Measurements from ENCODE around the gene JTB. TPM values are rescaled to one million over a fixed set of nuclear protein-coding genes. Genes with fewer than 3 reads are reported as not detected.

Gene JTB
- total and polyA plus RNA-seq, 12 donors: 49.4 to 225 (median 66.1) TPM

DNA sequence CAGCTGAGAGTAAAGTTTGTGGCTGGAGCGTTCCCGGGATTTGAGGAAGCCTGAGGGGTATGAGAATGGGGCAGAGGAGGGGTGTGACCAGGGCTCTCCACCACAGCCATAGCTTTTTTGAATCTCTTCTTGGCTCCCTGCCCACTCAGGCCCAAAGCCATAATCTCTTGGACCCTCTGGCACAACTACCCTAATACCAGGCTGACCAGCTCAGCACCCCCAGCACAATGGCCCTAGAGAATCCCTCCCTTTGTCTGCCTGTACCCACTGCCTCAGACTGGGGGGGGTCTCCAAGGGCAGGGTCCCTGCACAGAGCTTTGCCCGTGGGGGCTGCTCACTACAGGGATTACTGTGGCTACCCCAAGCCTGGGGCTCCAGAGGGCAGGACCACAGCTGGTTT lies 38.5 kb downstream of the JTB start:
- no peak overlapping the region for H3K27ac ChIP-seq
- ATAC-seq: no peak
- peaks cover 0 to 18% (median 10%) of the 10 kb centered on the region in 9 donors for H3K4me1 ChIP-seq
- 81 to 93% methylated on average over 3 of the region's 3 CpGs for WGBS, 2 donors
- no peak overlapping the region for H3K4me3 ChIP-seq
- H3K27me3 ChIP-seq: no peaks in the 10 kb centered on the region
- intact Hi-C loops (cut with DNase I): loop anchor here in 1 of 10 donors (10.0 kb wide), 1 partner anchor 124 kb away; no protein-coding TSS in a partner anchor
- H3K9me3 ChIP-seq: no peaks in the 10 kb centered on the region
- H3K36me3 ChIP-seq: peaks cover 0 to 98% (median 58%) of the 10 kb centered on the region in 9 donors
- TF ChIP-seq, protein P1, sequence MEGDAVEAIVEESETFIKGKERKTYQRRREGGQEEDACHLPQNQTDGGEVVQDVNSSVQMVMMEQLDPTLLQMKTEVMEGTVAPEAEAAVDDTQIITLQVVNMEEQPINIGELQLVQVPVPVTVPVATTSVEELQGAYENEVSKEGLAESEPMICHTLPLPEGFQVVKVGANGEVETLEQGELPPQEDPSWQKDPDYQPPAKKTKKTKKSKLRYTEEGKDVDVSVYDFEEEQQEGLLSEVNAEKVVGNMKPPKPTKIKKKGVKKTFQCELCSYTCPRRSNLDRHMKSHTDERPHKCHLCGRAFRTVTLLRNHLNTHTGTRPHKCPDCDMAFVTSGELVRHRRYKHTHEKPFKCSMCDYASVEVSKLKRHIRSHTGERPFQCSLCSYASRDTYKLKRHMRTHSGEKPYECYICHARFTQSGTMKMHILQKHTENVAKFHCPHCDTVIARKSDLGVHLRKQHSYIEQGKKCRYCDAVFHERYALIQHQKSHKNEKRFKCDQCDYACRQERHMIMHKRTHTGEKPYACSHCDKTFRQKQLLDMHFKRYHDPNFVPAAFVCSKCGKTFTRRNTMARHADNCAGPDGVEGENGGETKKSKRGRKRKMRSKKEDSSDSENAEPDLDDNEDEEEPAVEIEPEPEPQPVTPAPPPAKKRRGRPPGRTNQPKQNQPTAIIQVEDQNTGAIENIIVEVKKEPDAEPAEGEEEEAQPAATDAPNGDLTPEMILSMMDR (IDR thresholded peaks at IDR 0.05): no peak
- peak in 1 of 2 donors; percentile 2 for DNase-seq

GRCh38 chr1:153937331-153937730 lies 40.1 kb downstream of the JTB start:
- peaks cover 0 to 2% (median 0%) of the 10 kb centered on the region in 9 donors for H3K4me1 ChIP-seq
- intact Hi-C loops (cut with DNase I): loop anchor here in 1 of 10 donors (10.0 kb wide), 1 partner anchor 123 kb away; no protein-coding TSS in a partner anchor
- no peaks in the 10 kb centered on the region for H3K9me3 ChIP-seq
- WGBS, 2 donors: 96 to 97% methylated on average over 10 of the region's 10 CpGs
- H3K36me3 ChIP-seq: peaks cover 0 to 100% (median 73%) of the 10 kb centered on the region in 9 donors
- no peak overlapping the region for H3K27ac ChIP-seq
- no peaks in the 10 kb centered on the region for H3K27me3 ChIP-seq
- TF ChIP-seq, protein P1 (IDR thresholded peaks at IDR 0.05): no peak
- no peak for ATAC-seq
- H3K4me3 ChIP-seq: no peak overlapping the region
- no peak for DNase-seq

DNA sequence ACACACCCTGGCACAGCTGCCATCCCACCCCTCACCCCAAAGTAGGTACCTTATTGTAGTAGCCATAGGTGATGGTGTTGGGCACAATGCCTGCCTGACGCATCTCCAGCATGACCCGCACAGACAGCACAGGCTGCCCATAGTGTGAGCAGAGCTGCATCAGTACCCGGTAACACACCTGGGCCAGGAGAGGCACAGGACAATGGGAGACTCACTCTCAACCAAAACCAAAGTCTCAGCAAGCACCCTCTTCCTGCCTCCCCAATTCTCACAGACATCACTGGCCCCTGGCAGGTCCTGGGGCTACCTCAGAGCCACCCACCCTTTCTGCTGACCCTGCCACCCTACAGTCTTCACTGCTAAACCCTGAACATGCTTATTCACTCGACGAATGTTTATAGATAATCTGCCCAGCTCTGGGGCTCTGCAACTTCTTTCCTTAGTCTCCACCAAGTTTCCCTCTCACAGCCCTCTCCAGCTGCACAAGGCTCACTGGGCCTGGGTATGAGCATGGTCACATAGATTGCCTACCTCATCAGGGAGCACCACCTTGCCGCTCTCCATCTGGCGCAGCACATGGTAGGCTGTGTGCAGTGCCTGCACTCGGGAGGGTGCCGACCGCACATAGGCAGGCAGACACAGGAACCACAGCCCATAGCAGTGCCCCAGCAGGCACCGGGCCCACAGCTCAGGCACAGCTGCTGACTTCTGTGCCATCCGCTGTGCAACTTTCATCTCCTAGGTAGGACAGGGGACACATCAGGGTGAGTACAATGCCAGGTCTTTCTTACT lies 41.3 kb downstream of the JTB start:
- WGBS, 2 donors: 94 to 96% methylated on average over 12 of the region's 12 CpGs
- H3K9me3 ChIP-seq: no peaks in the 10 kb centered on the region
- DNase-seq: no peak
- no peak overlapping the region for H3K4me3 ChIP-seq
- intact Hi-C loops (cut with DNase I): loop anchor here in 1 of 10 donors (10.0 kb wide), 1 partner anchor 121 kb away; no protein-coding TSS in a partner anchor
- peaks cover 0 to 100% (median 71%) of the 10 kb centered on the region in 9 donors for H3K36me3 ChIP-seq
- ATAC-seq: no peak
- no peaks in the 10 kb centered on the region for H3K27me3 ChIP-seq
- H3K4me1 ChIP-seq: no peaks in the 10 kb centered on the region
- TF ChIP-seq, protein P1 (IDR thresholded peaks at IDR 0.05): no peak
- no peak overlapping the region for H3K27ac ChIP-seq

GRCh38 chr1:153934746-153935145 lies 42.7 kb downstream of the JTB start:
- Histone ChIP-seq H3K27ac (no peak overlapping the region), H3K4me3 (no peak overlapping the region), H3K27me3 (no peaks in the 10 kb centered on the region), H3K4me1 (no peaks in the 10 kb centered on the region), H3K36me3 (peaks cover 0 to 100% (median 75%) of the 10 kb centered on the region in 9 donors), H3K9me3 (no peaks in the 10 kb centered on the region)
- ATAC-seq: no peak
- TF ChIP-seq, protein P1 (IDR thresholded peaks at IDR 0.05): no peak
- DNase-seq: no peak
- intact Hi-C loops (cut with DNase I): loop anchor here in 1 of 10 donors (10.0 kb wide), 1 partner anchor 120 kb away; no protein-coding TSS in a partner anchor
- WGBS, 2 donors: 92 to 93% methylated on average over 9 of the region's 9 CpGs
